ENCODE measurements around the gene TUBGCP6. TPM values are rescaled to one million over a fixed set of nuclear protein-coding genes. Genes with fewer than 3 reads are reported as not detected.

TUBGCP6 gene
- total and polyA plus RNA-seq, 8 donors, result 37.8 to 112 (median 50.2) TPM

- intact Hi-C loops (cut with DNase I; ENCODE audit: low total_unique reads), result no loop called here
- no peaks in the 10 kb centered on the region for H3K9me3 ChIP-seq
- peaks cover 18 to 96% (median 31%) of the 10 kb centered on the region in 3 donors for H3K27me3 ChIP-seq
- WGBS, 5 donors, result 86 to 96% (median 94%) methylated on average over 4 to 6 of the region's 6 CpGs
- no peak for DNase-seq
- no peaks in the 10 kb centered on the region for H3K36me3 ChIP-seq
- H3K4me1 ChIP-seq, result peaks cover 13 to 23% (median 19%) of the 10 kb centered on the region in 4 donors
- H3K4me3 ChIP-seq, result no peak overlapping the region
- TF ChIP-seq POLR2AphosphoS5 (IDR thresholded peaks at IDR 0.05) (no peak), CTCF (IDR thresholded peaks at IDR 0.05) (no peak), POLR2A (IDR thresholded peaks at IDR 0.05) (no peak)
- H3K27ac ChIP-seq, result no peak overlapping the region
Observed at GRCh38 chr22:50173983-50174355, 70.9 kb downstream of the TUBGCP6 start.

- H3K27me3 ChIP-seq, result peaks cover 16 to 96% (median 34%) of the 10 kb centered on the region in 3 donors
- H3K27ac ChIP-seq, result no peak overlapping the region
- peaks cover 13 to 23% (median 19%) of the 10 kb centered on the region in 4 donors for H3K4me1 ChIP-seq
- TF ChIP-seq POLR2A (IDR thresholded peaks at IDR 0.05) (no peak), POLR2AphosphoS5 (IDR thresholded peaks at IDR 0.05) (no peak), CTCF (IDR thresholded peaks at IDR 0.05) (no peak), EP300 (IDR thresholded peaks at IDR 0.05) (no peak)
- no peaks in the 10 kb centered on the region for H3K9me3 ChIP-seq
- DNase-seq, result no peak
- intact Hi-C loops (cut with DNase I; ENCODE audit: low total_unique reads), result no loop called here
- no peaks in the 10 kb centered on the region for H3K36me3 ChIP-seq
- WGBS, 5 donors, result 77 to 84% (median 81%) methylated on average over 24 to 26 of the region's 26 CpGs
- H3K4me3 ChIP-seq, result no peak overlapping the region
Observed at GRCh38 chr22:50173311-50173982, 71.4 kb downstream of the TUBGCP6 start.

- H3K36me3 ChIP-seq, result no peaks in the 10 kb centered on the region
- H3K4me1 ChIP-seq, result peaks cover 13 to 20% (median 18%) of the 10 kb centered on the region in 4 donors
- H3K27ac ChIP-seq, result no peak overlapping the region
- TF ChIP-seq CTCF (IDR thresholded peaks at IDR 0.05) (no peak), EP300 (IDR thresholded peaks at IDR 0.05) (no peak), POLR2A (IDR thresholded peaks at IDR 0.05) (no peak), POLR2AphosphoS5 (IDR thresholded peaks at IDR 0.05) (no peak)
- H3K4me3 ChIP-seq, result no peak overlapping the region
- peaks cover 10 to 94% (median 28%) of the 10 kb centered on the region in 3 donors for H3K27me3 ChIP-seq
- DNase-seq, result no peak
- intact Hi-C loops (cut with DNase I; ENCODE audit: low total_unique reads), result no loop called here
- WGBS, 5 donors, result 65 to 86% (median 76%) methylated on average over 7 to 13 of the region's 13 CpGs
- H3K9me3 ChIP-seq, result no peaks in the 10 kb centered on the region
Observed at GRCh38 chr22:50171965-50172421, 72.8 kb downstream of the TUBGCP6 start.

- Histone ChIP-seq H3K36me3 (no peaks in the 10 kb centered on the region), H3K27ac (no peak overlapping the region), H3K4me3 (peak overlapping the region in 3 of 4 donors; percentile 54 to 64 (median 60)), H3K9me3 (no peaks in the 10 kb centered on the region), H3K4me1 (peaks cover 13 to 20% (median 18%) of the 10 kb centered on the region in 4 donors), H3K27me3 (peaks cover 10 to 88% (median 28%) of the 10 kb centered on the region in 3 donors)
- no peak for TF ChIP-seq POLR2AphosphoS5 (IDR thresholded peaks at IDR 0.05)
- TF ChIP-seq POLR2A (IDR thresholded peaks at IDR 0.05), result no peak
- TF ChIP-seq CTCF (IDR thresholded peaks at IDR 0.05), result no peak
- no peak for TF ChIP-seq EP300 (IDR thresholded peaks at IDR 0.05)
- no peak for DNase-seq
- intact Hi-C loops (cut with DNase I; ENCODE audit: low total_unique reads), result no loop called here
- WGBS, 5 donors, result 48 to 72% (median 64%) methylated on average over 11 to 15 of the region's 15 CpGs
Observed at GRCh38 chr22:50171319-50171964, 73.4 kb downstream of the TUBGCP6 start.

Data from stomach (tissue), 9 donors.